ENCODE data around the gene MSRB3. TPM values are rescaled to one million over a fixed set of nuclear protein-coding genes. Genes with fewer than 3 reads are reported as not detected.
A peak's percentile ranks its signal among the peaks of the same experiment; 100 is the strongest.
"Not testable (repeated sequence)": the region's sequence is repeated elsewhere in the genome, so short reads cannot be mapped to it uniquely, and the experiment has no call there.

MSRB3 gene
- 25.7 and 27.7 TPM in 2 replicates for total RNA-seq (2014; rRNA removed; shearing (Covaris generic))

DNA sequence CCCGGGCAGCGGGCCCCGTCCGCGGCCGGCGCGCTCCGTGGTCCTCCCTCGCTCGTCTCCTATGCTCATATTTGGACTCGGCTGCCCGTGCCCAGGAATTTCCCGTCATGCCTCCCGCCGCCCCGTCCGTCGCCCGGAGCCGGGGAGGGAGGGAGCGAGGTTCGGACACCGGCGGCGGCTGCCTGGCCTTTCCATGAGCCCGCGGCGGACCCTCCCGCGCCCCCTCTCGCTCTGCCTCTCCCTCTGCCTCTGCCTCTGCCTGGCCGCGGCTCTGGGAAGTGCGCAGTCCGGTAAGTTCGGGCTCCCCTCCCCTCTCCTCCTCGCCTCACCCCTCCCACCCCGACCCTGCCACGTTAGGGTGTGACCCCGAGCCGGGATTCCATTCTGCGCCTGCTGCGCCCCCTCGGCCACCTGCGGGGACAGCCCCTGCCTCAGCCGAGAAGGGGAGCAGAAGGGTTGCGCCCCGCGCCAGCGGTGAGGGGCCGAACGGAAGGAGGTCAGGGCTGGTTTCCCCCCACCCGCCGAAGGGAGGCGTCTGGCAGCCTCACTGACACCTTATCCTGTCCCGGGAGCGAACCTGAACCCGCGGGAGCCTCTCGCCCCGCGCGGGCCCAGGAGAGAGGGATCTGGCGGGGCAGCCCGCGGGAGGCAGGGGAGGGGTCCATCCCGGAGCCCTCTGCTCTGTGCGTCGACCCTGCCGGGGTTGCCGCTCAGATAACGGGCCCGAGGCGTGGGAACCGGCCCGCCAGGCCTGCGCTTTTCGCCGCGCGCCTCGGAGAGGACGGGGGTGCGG lies at the start of gene MSRB3:
MSRB3 (plus strand) TSS at position 108 of the 793 bp plus-strand sequence. CDS start 29,897 bp downstream, outside the sequence.
- DNase-seq (ENCODE audit: low read depth) = peak; percentile 78

- peak; percentile 87 for DNase-seq (ENCODE audit: low read depth)
These were observed 49.0 kb upstream of the MSRB3 start for GRCh38 chr12:65229441-65229840.

DNA sequence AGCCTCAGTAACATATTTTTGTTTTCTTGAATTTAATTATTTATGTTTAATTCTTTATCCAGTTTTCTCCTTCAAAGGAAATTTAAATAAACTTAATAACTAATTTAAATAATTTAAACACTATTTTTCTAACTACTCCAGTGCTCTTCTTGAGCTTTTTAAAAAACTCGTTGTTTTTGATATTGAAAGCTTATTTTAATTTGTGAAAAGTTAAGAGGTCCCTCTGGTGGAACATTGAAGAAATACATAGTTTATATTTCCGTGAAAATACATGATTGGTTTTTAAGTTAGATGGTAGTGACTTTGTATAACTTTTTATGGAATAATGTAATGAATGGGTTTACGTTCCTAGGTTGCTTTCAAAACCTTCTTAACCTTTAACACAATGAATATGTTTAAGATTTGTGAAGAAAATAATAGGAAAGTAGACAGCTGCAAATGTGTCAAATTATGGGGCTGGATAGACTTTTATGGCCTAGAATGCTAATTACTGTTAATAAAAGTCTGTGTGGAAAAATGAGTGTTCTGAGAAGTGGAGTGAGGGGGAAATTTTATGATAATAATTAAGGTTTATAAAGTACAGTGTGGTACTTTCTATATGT lies 45.9 kb upstream of the MSRB3 start:
- peak; percentile 22 for DNase-seq (ENCODE audit: low read depth)

- no peak for DNase-seq (ENCODE audit: low read depth)
These were observed 41.3 kb upstream of the MSRB3 start for GRCh38 chr12:65237153-65237552.

DNA sequence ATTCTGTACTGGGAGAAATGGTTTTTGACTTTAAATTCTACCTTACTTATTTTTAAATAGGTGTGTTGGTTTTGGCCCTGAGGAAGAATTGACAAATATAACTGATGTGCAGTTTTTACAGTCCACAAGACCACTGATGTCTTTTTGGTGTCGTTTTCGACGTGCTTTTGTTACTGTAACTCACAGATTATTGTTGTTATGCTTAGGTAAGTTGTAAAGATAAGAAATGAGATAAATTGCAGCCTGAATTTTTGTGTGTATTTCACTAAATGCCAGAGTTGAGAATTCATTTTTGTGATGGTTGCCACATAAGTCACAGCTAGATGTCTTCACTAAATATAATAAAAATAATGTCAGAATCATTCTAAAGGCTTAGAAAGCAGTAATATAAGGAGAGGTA lies 39.9 kb upstream of the MSRB3 start:
- DNase-seq (ENCODE audit: low read depth) = no peak

DNA sequence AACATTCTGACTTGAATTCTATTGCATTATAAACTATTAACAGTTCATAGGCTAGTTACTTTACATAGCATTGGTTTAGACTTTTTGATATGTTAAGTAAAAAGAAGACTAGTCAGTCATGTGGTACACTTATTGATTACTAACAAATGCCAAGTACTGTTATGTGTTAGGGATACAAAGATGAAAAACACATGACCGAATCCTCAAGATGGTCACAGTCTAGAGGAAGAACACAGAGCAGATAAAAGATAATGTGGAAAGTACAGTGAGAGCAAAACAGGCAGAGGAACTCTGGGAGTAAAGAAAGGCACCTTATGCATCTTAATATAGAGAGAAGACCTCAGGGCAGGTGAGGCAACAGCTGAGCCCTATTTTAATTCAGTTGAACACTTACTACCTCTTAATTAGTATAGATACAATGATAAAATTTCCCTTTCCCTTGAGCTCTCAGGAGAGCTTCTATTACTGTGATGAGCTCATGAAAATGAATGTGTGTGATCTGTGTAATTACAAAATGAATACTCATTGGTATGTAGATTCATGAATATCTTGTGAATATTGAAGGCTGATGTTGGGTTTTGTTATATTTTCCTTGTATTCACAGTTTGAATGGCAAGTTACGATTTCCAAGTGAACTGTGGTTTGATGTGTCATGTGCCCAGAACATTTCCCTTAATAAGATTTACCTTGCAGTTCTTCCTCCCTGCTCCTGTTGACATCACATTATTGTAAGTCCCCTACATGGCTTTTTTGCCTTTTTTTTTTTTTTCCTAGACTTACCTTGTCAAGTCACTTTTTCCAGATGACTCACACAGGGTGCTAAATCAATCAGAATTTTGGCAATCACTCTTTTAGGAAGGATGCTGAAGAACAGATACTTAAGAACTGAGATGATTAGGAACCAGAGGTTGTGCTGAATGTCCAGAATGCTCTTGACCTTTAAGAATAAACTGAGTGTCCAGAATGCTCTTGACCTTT lies 29.5 kb upstream of the MSRB3 start:
- DNase-seq (ENCODE audit: low read depth) = no peak

GRCh38 chr12:65252515-65252914 lies 26.0 kb upstream of the MSRB3 start:
- no peak for DNase-seq (ENCODE audit: low read depth)

DNA sequence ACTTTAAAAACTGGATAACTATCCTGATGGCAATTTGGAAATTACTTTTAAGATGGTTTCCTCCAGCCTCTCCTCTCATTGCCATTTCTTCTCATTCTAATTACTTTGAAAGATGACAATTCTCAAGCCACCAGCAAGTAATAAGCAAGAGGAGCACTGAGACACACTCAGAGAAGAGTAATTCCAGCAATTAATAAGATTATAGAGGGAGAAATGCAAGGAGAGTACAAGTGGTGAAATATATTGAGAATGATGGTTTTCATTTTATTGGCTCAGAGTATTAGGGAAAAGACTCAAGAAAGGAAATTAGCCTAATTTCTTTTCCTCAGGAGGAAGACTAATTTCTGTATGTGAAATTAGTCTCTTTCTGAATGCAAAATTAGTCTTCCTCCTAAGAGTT lies 20.5 kb upstream of the MSRB3 start:
- DNase-seq (ENCODE audit: low read depth) = no peak

- no peak for DNase-seq (ENCODE audit: low read depth)
These were observed 19.0 kb upstream of the MSRB3 start for GRCh38 chr12:65259501-65259900.

GRCh38 chr12:65263777-65264176 lies 14.7 kb upstream of the MSRB3 start:
- no peak for DNase-seq (ENCODE audit: low read depth)

GRCh38 chr12:65266408-65266807 lies 12.1 kb upstream of the MSRB3 start:
- DNase-seq (ENCODE audit: low read depth) = no peak

GRCh38 chr12:65269603-65270002 lies 8.9 kb upstream of the MSRB3 start:
- DNase-seq (ENCODE audit: low read depth) = no peak

DNA sequence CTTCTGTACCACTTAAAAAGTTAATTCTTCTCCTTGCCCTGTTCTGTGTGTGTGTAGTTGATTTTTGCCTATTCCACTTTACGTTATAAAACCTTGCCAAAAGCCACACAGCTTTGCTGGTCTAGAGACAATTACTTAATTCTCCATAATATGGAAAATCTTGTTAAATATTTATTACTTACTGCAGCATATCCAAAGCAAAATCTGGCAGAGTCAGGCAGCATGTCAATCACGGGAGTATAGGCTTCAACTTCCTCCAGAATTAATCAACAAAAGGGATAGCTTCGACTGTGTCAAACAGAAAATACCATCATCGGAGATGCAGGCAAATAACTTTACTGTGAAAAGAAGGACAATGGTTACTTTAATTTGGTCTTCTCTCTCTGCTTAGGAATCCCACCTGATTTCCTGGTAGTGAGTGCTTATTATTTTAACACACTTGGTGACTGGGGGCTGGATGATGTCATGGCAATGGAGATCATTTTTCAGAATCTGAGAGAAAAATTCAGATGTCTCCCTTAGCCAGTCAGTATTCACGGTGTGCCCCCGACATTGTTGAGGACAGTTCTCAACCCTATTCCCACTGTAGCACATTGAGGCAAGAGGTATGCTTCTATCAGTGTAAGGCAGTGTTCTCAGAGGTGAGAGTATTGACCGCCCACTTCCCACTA lies 3.7 kb upstream of the MSRB3 start:
- no peak for DNase-seq (ENCODE audit: low read depth)

GRCh38 chr12:65275627-65276026 lies 2.9 kb upstream of the MSRB3 start:
- DNase-seq (ENCODE audit: low read depth) = no peak

- DNase-seq (ENCODE audit: low read depth) = no peak
These were observed 1.5 kb upstream of the MSRB3 start for GRCh38 chr12:65276916-65277530.

DNA sequence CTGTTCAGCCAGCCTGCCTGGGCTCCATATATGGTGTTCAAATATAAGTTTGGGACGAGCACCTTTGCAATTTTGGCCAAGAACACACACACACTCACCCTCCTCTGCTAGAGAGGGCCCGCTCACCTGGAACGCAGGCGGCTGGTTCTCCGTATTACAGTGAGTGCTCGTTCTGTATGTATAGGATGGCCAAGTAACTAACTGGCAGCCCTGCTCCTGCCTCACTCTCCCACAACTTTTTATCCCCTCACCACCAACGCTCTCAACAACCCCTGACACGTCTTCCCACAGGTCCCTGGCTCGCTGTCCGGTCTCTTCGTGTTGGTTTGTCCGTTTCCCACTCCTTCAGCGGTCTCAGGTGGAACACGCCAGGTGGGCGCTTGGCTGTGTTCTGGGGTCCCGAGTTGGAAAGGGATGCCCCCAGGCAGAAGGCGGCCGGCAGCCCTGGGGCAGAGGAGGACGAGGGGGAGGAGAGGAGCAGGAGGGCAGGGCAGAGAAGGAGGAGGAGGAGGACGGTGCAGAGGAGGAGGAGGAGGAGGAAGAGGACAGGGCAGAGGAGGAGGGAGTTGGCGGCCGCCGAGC lies 398 bp upstream of the MSRB3 start:
- no peak for DNase-seq (ENCODE audit: low read depth)

GRCh38 chr12:65279369-65280112 lies 1.1 kb downstream of the MSRB3 start:
- DNase-seq (ENCODE audit: low read depth) = peak; percentile 44

DNA sequence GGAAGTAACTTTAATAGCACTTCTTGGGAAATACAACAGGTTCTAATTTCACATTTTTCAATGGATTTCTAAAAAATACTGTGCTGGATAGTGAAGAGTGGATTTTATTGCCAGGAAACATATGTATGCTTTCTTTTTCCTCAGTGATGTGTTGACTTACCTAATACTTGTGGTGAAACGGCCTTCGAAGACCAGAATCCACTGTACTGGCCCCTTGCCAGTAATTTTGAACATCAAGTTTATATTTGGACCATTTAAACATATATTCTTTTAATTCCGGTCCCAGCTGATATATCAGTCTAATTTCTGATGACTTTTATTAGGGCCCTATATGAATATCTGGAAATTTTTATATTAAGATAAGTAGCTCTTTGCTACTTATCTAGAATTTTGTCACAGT lies 1.8 kb downstream of the MSRB3 start:
- peak; percentile 14 for DNase-seq (ENCODE audit: low read depth)

GRCh38 chr12:65282840-65283239 lies 4.4 kb downstream of the MSRB3 start:
- no peak for DNase-seq (ENCODE audit: low read depth)

GRCh38 chr12:65285532-65285931 lies 7.0 kb downstream of the MSRB3 start:
- not testable (repeated sequence) for DNase-seq (ENCODE audit: low read depth)

Data from RPMI7951 (cell line).